CD14-positive monocyte (primary cell): ENCODE data around the gene CHL1. TPM values are rescaled to one million over a fixed set of nuclear protein-coding genes. Genes with fewer than 3 reads are reported as not detected.

Experiments
- DNase-seq, 3 donors: peaks; one replicate each; pipeline ENCODE4 v3.0.0-alpha.2; 2011 to 2022
- H2AFZ ChIP-seq: 2 replicates; pipeline ENCODE4 v1.6.0; 2012; ENCODE audit warnings: mild to moderate bottlenecking, low read depth, low read length, inconsistent platforms; ENCODE audit not compliant: insufficient read depth, poor library complexity, severe bottlenecking
- H3K27ac ChIP-seq, 2 donors: 1 replicate in 1 of 2; 2 replicates in 1 of 2; pipeline ENCODE4 v1.5.1; 2012 to 2013; ENCODE audit warnings: low read length in 2 of 2, control low read depth in 1 of 2, inconsistent platforms in 1 of 2, low read depth in 1 of 2, mild to moderate bottlenecking in 1 of 2
- H3K27me3 ChIP-seq, 2 donors: one replicate each; pipeline versions ENCODE4 v1.6.0 to v1.6.1; 2011 to 2013; ENCODE audit warnings: low read length in 2 of 2; ENCODE audit not compliant: control insufficient read depth in 2 of 2, insufficient read depth in 2 of 2
- H3K36me3 ChIP-seq, 2 donors: replicated peaks in 1 of 2; 1 replicate in 1 of 2; 2 replicates in 1 of 2; pipeline versions ENCODE4 v1.5.1 to v1.6.1; 2012 to 2013; ENCODE audit warnings: low read length in 2 of 2, control low read depth in 1 of 2, inconsistent platforms in 1 of 2, mild to moderate bottlenecking in 1 of 2; ENCODE audit not compliant: insufficient read depth in 2 of 2, control insufficient read depth in 1 of 2
- H3K4me1 ChIP-seq, 2 donors: 1 replicate in 1 of 2; 2 replicates in 1 of 2; pipeline versions ENCODE4 v1.5.1 to v1.6.1; 2012 to 2013; ENCODE audit warnings: low read length in 2 of 2, control low read depth in 1 of 2, inconsistent platforms in 1 of 2, mild to moderate bottlenecking in 1 of 2, moderate library complexity in 1 of 2; ENCODE audit not compliant: insufficient read depth in 2 of 2, control insufficient read depth in 1 of 2
- H3K4me2 ChIP-seq: replicated peaks from 2 replicates; pipeline ENCODE3; 2012; ENCODE audit warnings: low read length, moderate library complexity, mild to moderate bottlenecking; ENCODE audit not compliant: poor library complexity, severe bottlenecking; ENCODE audit errors: extremely low read depth
- H3K4me3 ChIP-seq, 3 experiments: fragments of 200-600 bp in 1 of 3; sonication (generic) in 1 of 3; replicated peaks in 1 of 3; 1 replicate in 2 of 3; 2 replicates in 1 of 3; pipeline ENCODE4 v1.5.1; 2011 to 2013; ENCODE audit warnings: low read length in 3 of 3, mild to moderate bottlenecking in 3 of 3, control low read depth in 2 of 3, low read depth in 2 of 3, inconsistent platforms in 1 of 3, moderate library complexity in 1 of 3
- H3K79me2 ChIP-seq: 2 replicates; pipeline ENCODE4 v1.6.0; 2012; ENCODE audit warnings: mild to moderate bottlenecking, control low read depth, inconsistent platforms, low read length, moderate library complexity; ENCODE audit not compliant: insufficient read depth
- H3K9ac ChIP-seq: 2 replicates; pipeline ENCODE4 v1.6.0; 2017; ENCODE audit warnings: low read length, mild to moderate bottlenecking; ENCODE audit not compliant: insufficient read depth, poor library complexity, severe bottlenecking
- H3K9me3 ChIP-seq, 2 donors: replicated peaks in 1 of 2; 1 replicate in 1 of 2; 2 replicates in 1 of 2; pipeline versions ENCODE4 v1.5.1 to v1.6.1; 2012 to 2013; ENCODE audit warnings: low read length in 2 of 2, control low read depth in 1 of 2; ENCODE audit not compliant: control insufficient read depth in 1 of 2, insufficient read depth in 1 of 2
- H4K20me1 ChIP-seq: 2 replicates; pipeline ENCODE4 v1.6.0; 2012; ENCODE audit warnings: mild to moderate bottlenecking, low read length, control low read depth, moderate library complexity; ENCODE audit not compliant: insufficient read depth
- H3K27ac Mint-ChIP-seq, 7 donors: one replicate each; pipeline ENCODE4 v1.8.0; 2020; ENCODE audit warnings: mild to moderate bottlenecking in 7 of 7, mixed read lengths in 7 of 7, moderate library complexity in 6 of 7, inconsistent platforms in 2 of 7
- H3K27me3 Mint-ChIP-seq, 3 donors: one replicate each; pipeline ENCODE4 v1.8.0; 2021 to 2022; ENCODE audit warnings: low read depth in 3 of 3, mild to moderate bottlenecking in 3 of 3, mixed read lengths in 3 of 3, moderate library complexity in 3 of 3, inconsistent platforms in 1 of 3
- H3K36me3 Mint-ChIP-seq, 2 donors: one replicate each; pipeline ENCODE4 v1.8.0; 2020; ENCODE audit warnings: mixed read lengths in 2 of 2, inconsistent platforms in 1 of 2, mild to moderate bottlenecking in 1 of 2
- H3K4me1 Mint-ChIP-seq: one replicate; pipeline ENCODE4 v1.8.0; 2020; ENCODE audit warnings: mild to moderate bottlenecking, mixed read lengths
- H3K4me3 Mint-ChIP-seq, 2 donors: one replicate each; pipeline ENCODE4 v1.8.0; 2020; ENCODE audit warnings: mild to moderate bottlenecking in 2 of 2, mixed read lengths in 2 of 2, moderate library complexity in 1 of 2
- H3K9me3 Mint-ChIP-seq, 7 donors: one replicate each; pipeline ENCODE4 v1.8.0; 2020 to 2022; ENCODE audit warnings: mixed read lengths in 7 of 7, mild to moderate bottlenecking in 6 of 7, moderate library complexity in 6 of 7, inconsistent platforms in 2 of 7
- WGBS: methylation state at CpG from one replicate; pipeline ENCODE4 v1.1.5; 2013; ENCODE audit warnings: missing lambda C conversion rate; ENCODE audit not compliant: insufficient coverage; 5-methylcytosine and 5-hydroxymethylcytosine counted together
- intact Hi-C, 2 donors: fragments of 100-400 bp; cut with micrococcal nuclease; formaldehyde crosslinking; loops; one replicate each; pipeline versions ENCODE4 v1.15.0 to v1.15.1; 2023
- polyA plus RNA-seq, 3 donors: library from polyadenylated mRNA; depleted of rRNA in 1 of 3; unstranded in 2 of 3; stranded (reverse) in 1 of 3; fragments of 300-500 nt in 2 of 3; fragments of >200 nt in 1 of 3; fragmentation: Illumina TruSeq in 2 of 3; gene quantifications; 1 replicate in 2 of 3; 2 replicates in 1 of 3; pipeline ENCODE4 v1.2.3, GENCODE V29; 2012 to 2021
- TF ChIP-seq, protein P1 (sequence below): fragments of 200-600 bp; IDR thresholded peaks from one replicate; pipeline ENCODE4 v1.8.0; 2022; ENCODE audit warnings: antibody characterized with exemption, mild to moderate bottlenecking

Gene CHL1
- polyA plus RNA-seq, 3 donors, result not detected

DNA sequence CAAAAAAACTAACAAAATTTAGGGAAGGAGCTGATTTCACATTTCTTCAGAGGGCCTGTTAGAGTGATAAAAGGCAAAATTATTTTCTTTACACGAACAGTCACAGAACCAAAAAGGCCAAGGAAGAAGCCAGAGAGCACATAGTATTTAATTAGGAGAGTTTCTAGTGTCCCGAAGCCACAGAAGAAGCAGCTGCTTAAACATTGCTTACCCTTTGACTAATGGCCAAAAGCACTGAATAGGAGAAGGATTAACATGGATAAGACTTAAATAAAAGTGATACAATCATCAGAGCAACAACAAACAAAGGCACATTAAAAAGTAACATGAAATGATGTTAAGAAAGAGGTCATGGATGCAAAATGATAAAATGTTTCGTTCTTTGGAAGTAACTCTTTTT lies 98.6 kb downstream of the CHL1 start:
- Mint-ChIP-seq H3K4me1 (no peaks in the 10 kb centered on the region), H3K4me3 (no peak overlapping the region), H3K9me3 (peaks cover 0 to 8% (median 0%) of the 10 kb centered on the region in 7 donors), H3K27ac (no peak overlapping the region), H3K36me3 (no peaks in the 10 kb centered on the region), H3K27me3 (peaks cover 0 to 2% (median 0%) of the 10 kb centered on the region in 3 donors)
- Histone ChIP-seq H3K9me3 (no peaks in the 10 kb centered on the region), H3K4me1 (no peaks in the 10 kb centered on the region), H3K27me3 (no peaks in the 10 kb centered on the region), H3K79me2 (no peaks in the 10 kb centered on the region), H4K20me1 (no peaks in the 10 kb centered on the region), H3K36me3 (no peaks in the 10 kb centered on the region), H2AFZ (no peak overlapping the region), H3K27ac (no peak overlapping the region), H3K4me2 (no peak overlapping the region), H3K4me3 (no peak overlapping the region), H3K9ac (no peak overlapping the region)
- intact Hi-C loops, result no loop called here
- TF ChIP-seq, protein P1, sequence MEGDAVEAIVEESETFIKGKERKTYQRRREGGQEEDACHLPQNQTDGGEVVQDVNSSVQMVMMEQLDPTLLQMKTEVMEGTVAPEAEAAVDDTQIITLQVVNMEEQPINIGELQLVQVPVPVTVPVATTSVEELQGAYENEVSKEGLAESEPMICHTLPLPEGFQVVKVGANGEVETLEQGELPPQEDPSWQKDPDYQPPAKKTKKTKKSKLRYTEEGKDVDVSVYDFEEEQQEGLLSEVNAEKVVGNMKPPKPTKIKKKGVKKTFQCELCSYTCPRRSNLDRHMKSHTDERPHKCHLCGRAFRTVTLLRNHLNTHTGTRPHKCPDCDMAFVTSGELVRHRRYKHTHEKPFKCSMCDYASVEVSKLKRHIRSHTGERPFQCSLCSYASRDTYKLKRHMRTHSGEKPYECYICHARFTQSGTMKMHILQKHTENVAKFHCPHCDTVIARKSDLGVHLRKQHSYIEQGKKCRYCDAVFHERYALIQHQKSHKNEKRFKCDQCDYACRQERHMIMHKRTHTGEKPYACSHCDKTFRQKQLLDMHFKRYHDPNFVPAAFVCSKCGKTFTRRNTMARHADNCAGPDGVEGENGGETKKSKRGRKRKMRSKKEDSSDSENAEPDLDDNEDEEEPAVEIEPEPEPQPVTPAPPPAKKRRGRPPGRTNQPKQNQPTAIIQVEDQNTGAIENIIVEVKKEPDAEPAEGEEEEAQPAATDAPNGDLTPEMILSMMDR, result no peak
- no CpG with 5 or more reads among the region's 3 CpGs for WGBS
- no peak for DNase-seq

DNA sequence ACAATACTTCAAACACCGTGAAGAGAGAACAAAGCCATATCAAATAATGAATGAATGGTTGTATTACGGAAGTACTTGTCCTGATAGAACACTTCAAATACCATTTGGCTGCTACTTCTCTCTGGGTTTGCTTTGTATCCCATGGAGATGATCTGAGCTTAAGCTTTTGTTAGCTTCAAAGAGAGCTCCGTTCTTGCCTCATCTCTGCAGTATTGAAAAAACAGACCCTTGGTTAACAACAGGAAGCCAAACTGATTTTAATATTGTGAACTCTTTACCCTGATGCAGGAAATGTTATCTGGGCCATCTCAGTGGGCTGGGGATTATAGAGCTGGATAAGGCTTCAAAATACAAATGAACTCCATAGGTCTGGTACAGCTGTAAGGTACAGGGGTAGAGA lies 101.0 kb downstream of the CHL1 start:
- no peak overlapping the region for H3K4me3 Mint-ChIP-seq
- no peaks in the 10 kb centered on the region for H3K4me1 Mint-ChIP-seq
- H2AFZ ChIP-seq, result no peak overlapping the region
- no peak overlapping the region for H3K27ac Mint-ChIP-seq
- TF ChIP-seq, protein P1, result no peak
- H3K36me3 ChIP-seq, result no peaks in the 10 kb centered on the region
- H3K79me2 ChIP-seq, result no peaks in the 10 kb centered on the region
- no peaks in the 10 kb centered on the region for H3K9me3 ChIP-seq
- peaks cover 0 to 2% (median 0%) of the 10 kb centered on the region in 3 donors for H3K27me3 Mint-ChIP-seq
- no peaks in the 10 kb centered on the region for H3K36me3 Mint-ChIP-seq
- no peak overlapping the region for H3K27ac ChIP-seq
- H3K27me3 ChIP-seq, result no peaks in the 10 kb centered on the region
- no peak for DNase-seq
- no peaks in the 10 kb centered on the region for H3K4me1 ChIP-seq
- H3K9me3 Mint-ChIP-seq, result peaks cover 0 to 8% (median 2%) of the 10 kb centered on the region in 7 donors
- intact Hi-C loops, result no loop called here
- no peak overlapping the region for H3K4me2 ChIP-seq
- no CpG with 5 or more reads among the region's 3 CpGs for WGBS
- no peak overlapping the region for H3K9ac ChIP-seq
- H4K20me1 ChIP-seq, result no peaks in the 10 kb centered on the region
- no peak overlapping the region for H3K4me3 ChIP-seq
